HL-60/S4 treated with retinoic acid at 250 ng/mL for 4 days and 3 days (cell line): ENCODE measurements around the gene WNT5B.

Experiments
- in situ Hi-C: fragments of 300-500 bp; cut with MboI; formaldehyde crosslinking; loops from 2 replicates; pipeline ENCODE4 v1.7.0; 2022; ENCODE audit warnings: low sequenced_read_pairs

Gene WNT5B

GRCh38 chr12:1628666-1629337 lies at the start of gene WNT5B:
WNT5B (plus strand) TSS chr12:1629231; CDS start chr12:1631355, 2,124 bp downstream.
- in situ Hi-C loops = no loop called here

- in situ Hi-C loops = loop anchor here (10.0 to 25.0 kb wide), 3 partner anchors 295 to 768 kb away; no protein-coding TSS in a partner anchor
Measured at GRCh38 chr12:1579651-1580435, 49.2 kb upstream of the WNT5B start.

- in situ Hi-C loops = loop anchor here (25.0 kb wide), 1 partner anchor 768 kb away; no protein-coding TSS in a partner anchor
Measured at GRCh38 chr12:1580526-1580925, 48.5 kb upstream of the WNT5B start.

GRCh38 chr12:1581973-1582708 lies 46.9 kb upstream of the WNT5B start:
- in situ Hi-C loops = loop anchor here (25.0 kb wide), 1 partner anchor 770 kb away; no protein-coding TSS in a partner anchor

- in situ Hi-C loops = loop anchor here (25.0 kb wide), 1 partner anchor 770 kb away; no protein-coding TSS in a partner anchor
Measured at GRCh38 chr12:1582709-1583050, 46.4 kb upstream of the WNT5B start.

- in situ Hi-C loops = loop anchor here (25.0 kb wide), 1 partner anchor 771 kb away; no protein-coding TSS in a partner anchor
Measured at GRCh38 chr12:1583421-1584078, 45.5 kb upstream of the WNT5B start.

- in situ Hi-C loops = loop anchor here (25.0 kb wide), 1 partner anchor 772 kb away; no protein-coding TSS in a partner anchor
Measured at GRCh38 chr12:1584326-1584725, 44.7 kb upstream of the WNT5B start.

GRCh38 chr12:1587927-1588574 lies 41.0 kb upstream of the WNT5B start:
- in situ Hi-C loops = loop anchor here (25.0 kb wide), 1 partner anchor 776 kb away; no protein-coding TSS in a partner anchor

GRCh38 chr12:1588575-1588947 lies 40.5 kb upstream of the WNT5B start:
- in situ Hi-C loops = loop anchor here (25.0 kb wide), 1 partner anchor 776 kb away; no protein-coding TSS in a partner anchor

GRCh38 chr12:1590221-1590979 lies 38.6 kb upstream of the WNT5B start:
- in situ Hi-C loops = loop anchor here (25.0 kb wide), 1 partner anchor 778 kb away; no protein-coding TSS in a partner anchor

GRCh38 chr12:1591034-1591433 lies 38.0 kb upstream of the WNT5B start:
- in situ Hi-C loops = loop anchor here (25.0 kb wide), 1 partner anchor 779 kb away; no protein-coding TSS in a partner anchor

GRCh38 chr12:1591543-1591942 lies 37.5 kb upstream of the WNT5B start:
- in situ Hi-C loops = loop anchor here (25.0 kb wide), 1 partner anchor 779 kb away; no protein-coding TSS in a partner anchor

GRCh38 chr12:1592444-1593173 lies 36.4 kb upstream of the WNT5B start:
- in situ Hi-C loops = loop anchor here (25.0 kb wide), 1 partner anchor 780 kb away; no protein-coding TSS in a partner anchor

GRCh38 chr12:1593174-1594005 lies 35.6 kb upstream of the WNT5B start:
- in situ Hi-C loops = loop anchor here (25.0 kb wide), 1 partner anchor 781 kb away; no protein-coding TSS in a partner anchor

GRCh38 chr12:1594006-1594260 lies 35.1 kb upstream of the WNT5B start:
- in situ Hi-C loops = loop anchor here (25.0 kb wide), 1 partner anchor 782 kb away; no protein-coding TSS in a partner anchor

GRCh38 chr12:1594261-1595025 lies 34.6 kb upstream of the WNT5B start, which contains the start of gene FBXL14:
FBXL14 (minus strand) TSS chr12:1594581; CDS start chr12:1594066, 515 bp downstream.
- in situ Hi-C loops = loop anchor here (25.0 kb wide), 1 partner anchor 782 kb away; no protein-coding TSS in a partner anchor
